ENCODE measurements around the gene NPTN.

The NPTN gene

GRCh38 chr15:73530649-73531048, 102.5 kb downstream of the NPTN start:
- peaks cover 0 to 2% (median under 1%) of the 10 kb centered on the region in 5 experiments for H3K27me3 ChIP-seq (replicated peaks in 2 of 5; ENCODE audit: control insufficient read depth in 4 of 5, insufficient read depth in 5 of 5, low read length in 4 of 5)
- no peaks in the 10 kb centered on the region for H3K36me3 ChIP-seq (ENCODE audit: control insufficient read depth in 4 of 4, insufficient read depth in 4 of 4, low read length in 3 of 4)
- CTCF ChIA-PET = no interaction called here
- 100% methylated on average over 3 of the region's 3 CpGs for WGBS (ENCODE audit: insufficient coverage)
- H3K4me3 ChIP-seq (ENCODE audit: control insufficient read depth in 1 of 7, extremely low read depth in 1 of 7, insufficient read depth in 4 of 7, low read depth in 2 of 7, low read length in 6 of 7) = no peak overlapping the region
- DNase-seq = no peak
- H3K9me3 ChIP-seq (ENCODE audit: control extremely low read depth in 1 of 5, control insufficient read depth in 4 of 5, insufficient read depth in 2 of 5, low read depth in 1 of 5, low read length in 4 of 5) = no peaks in the 10 kb centered on the region
- no peak overlapping the region for H3K27ac ChIP-seq (ENCODE audit: insufficient read depth in 1 of 2, low read depth in 1 of 2, low read length in 2 of 2, poor library complexity in 1 of 2, severe bottlenecking in 2 of 2)
- POLR2A ChIA-PET = no interaction called here
- H3K4me1 ChIP-seq (ENCODE audit: control extremely low read depth in 1 of 4, control insufficient read depth in 4 of 4, insufficient read depth in 4 of 4, low read length in 3 of 4) = no peaks in the 10 kb centered on the region

GRCh38 chr15:73527598-73527997, 105.6 kb downstream of the NPTN start:
- POLR2A ChIA-PET = no interaction called here
- Histone ChIP-seq H3K27ac (ENCODE audit: insufficient read depth in 1 of 2, low read depth in 1 of 2, low read length in 2 of 2, poor library complexity in 1 of 2, severe bottlenecking in 2 of 2) (no peak overlapping the region), H3K27me3 (replicated peaks in 2 of 5; ENCODE audit: control insufficient read depth in 4 of 5, insufficient read depth in 5 of 5, low read length in 4 of 5) (peaks cover 0 to 7% (median 2%) of the 10 kb centered on the region in 5 experiments), H3K9me3 (ENCODE audit: control extremely low read depth in 1 of 5, control insufficient read depth in 4 of 5, insufficient read depth in 2 of 5, low read depth in 1 of 5, low read length in 4 of 5) (peaks cover 0 to 2% (median 0%) of the 10 kb centered on the region in 5 experiments), H3K36me3 (ENCODE audit: control insufficient read depth in 4 of 4, insufficient read depth in 4 of 4, low read length in 3 of 4) (no peaks in the 10 kb centered on the region), H3K4me1 (ENCODE audit: control extremely low read depth in 1 of 4, control insufficient read depth in 4 of 4, insufficient read depth in 4 of 4, low read length in 3 of 4) (no peaks in the 10 kb centered on the region), H3K4me3 (ENCODE audit: control insufficient read depth in 1 of 7, extremely low read depth in 1 of 7, insufficient read depth in 4 of 7, low read depth in 2 of 7, low read length in 6 of 7) (no peak overlapping the region)
- DNase-seq = no peak
- WGBS (ENCODE audit: insufficient coverage) = 100% methylated on average over 2 of the region's 2 CpGs
- CTCF ChIA-PET = interaction anchor here (1.1 kb wide), 1 partner anchor 9 kb away, joined by 3 read pairs; no protein-coding TSS in a partner anchor

GRCh38 chr15:73524919-73525318, 108.3 kb downstream of the NPTN start:
- H3K27me3 ChIP-seq (replicated peaks in 2 of 5; ENCODE audit: control insufficient read depth in 4 of 5, insufficient read depth in 5 of 5, low read length in 4 of 5) = peaks cover 0 to 7% (median 2%) of the 10 kb centered on the region in 5 experiments
- 100% methylated on average over 1 of the region's 1 CpG for WGBS (ENCODE audit: insufficient coverage)
- H3K4me3 ChIP-seq (ENCODE audit: control insufficient read depth in 1 of 7, extremely low read depth in 1 of 7, insufficient read depth in 4 of 7, low read depth in 2 of 7, low read length in 6 of 7) = no peak overlapping the region
- H3K36me3 ChIP-seq (ENCODE audit: control insufficient read depth in 4 of 4, insufficient read depth in 4 of 4, low read length in 3 of 4) = no peaks in the 10 kb centered on the region
- ChIA-PET POLR2A (no interaction called here), CTCF (no interaction called here)
- DNase-seq = no peak
- H3K27ac ChIP-seq (ENCODE audit: insufficient read depth in 1 of 2, low read depth in 1 of 2, low read length in 2 of 2, poor library complexity in 1 of 2, severe bottlenecking in 2 of 2) = no peak overlapping the region
- H3K4me1 ChIP-seq (ENCODE audit: control extremely low read depth in 1 of 4, control insufficient read depth in 4 of 4, insufficient read depth in 4 of 4, low read length in 3 of 4) = no peaks in the 10 kb centered on the region
- H3K9me3 ChIP-seq (ENCODE audit: control extremely low read depth in 1 of 5, control insufficient read depth in 4 of 5, insufficient read depth in 2 of 5, low read depth in 1 of 5, low read length in 4 of 5) = peaks cover 0 to 2% (median 0%) of the 10 kb centered on the region in 5 experiments

GRCh38 chr15:73522011-73522410, 111.2 kb downstream of the NPTN start:
- no peak for DNase-seq
- Histone ChIP-seq H3K27ac (ENCODE audit: insufficient read depth in 1 of 2, low read depth in 1 of 2, low read length in 2 of 2, poor library complexity in 1 of 2, severe bottlenecking in 2 of 2) (no peak overlapping the region), H3K4me3 (ENCODE audit: control insufficient read depth in 1 of 7, extremely low read depth in 1 of 7, insufficient read depth in 4 of 7, low read depth in 2 of 7, low read length in 6 of 7) (no peak overlapping the region), H3K4me1 (ENCODE audit: control extremely low read depth in 1 of 4, control insufficient read depth in 4 of 4, insufficient read depth in 4 of 4, low read length in 3 of 4) (peaks cover 0 to 2% (median 0%) of the 10 kb centered on the region in 4 experiments), H3K27me3 (replicated peaks in 2 of 5; ENCODE audit: control insufficient read depth in 4 of 5, insufficient read depth in 5 of 5, low read length in 4 of 5) (peaks cover 0 to 5% (median 2%) of the 10 kb centered on the region in 5 experiments), H3K9me3 (ENCODE audit: control extremely low read depth in 1 of 5, control insufficient read depth in 4 of 5, insufficient read depth in 2 of 5, low read depth in 1 of 5, low read length in 4 of 5) (peaks cover 0 to 2% (median 0%) of the 10 kb centered on the region in 5 experiments), H3K36me3 (ENCODE audit: control insufficient read depth in 4 of 4, insufficient read depth in 4 of 4, low read length in 3 of 4) (no peaks in the 10 kb centered on the region)
- WGBS (ENCODE audit: insufficient coverage) = no CpG with 5 or more reads among the region's 1 CpG
- POLR2A ChIA-PET = no interaction called here
- CTCF ChIA-PET = no interaction called here

GRCh38 chr15:73518876-73519733, 114.1 kb downstream of the NPTN start:
- H3K36me3 ChIP-seq (ENCODE audit: control insufficient read depth in 4 of 4, insufficient read depth in 4 of 4, low read length in 3 of 4) = no peaks in the 10 kb centered on the region
- peaks cover 0 to 2% (median 0%) of the 10 kb centered on the region in 4 experiments for H3K4me1 ChIP-seq (ENCODE audit: control extremely low read depth in 1 of 4, control insufficient read depth in 4 of 4, insufficient read depth in 4 of 4, low read length in 3 of 4)
- H3K9me3 ChIP-seq (ENCODE audit: control extremely low read depth in 1 of 5, control insufficient read depth in 4 of 5, insufficient read depth in 2 of 5, low read depth in 1 of 5, low read length in 4 of 5) = peaks cover 0 to 3% (median 0%) of the 10 kb centered on the region in 5 experiments
- ChIA-PET CTCF (interaction anchor here (1.1 kb wide), 1 partner anchor 9 kb away, joined by 3 read pairs; no protein-coding TSS in a partner anchor), POLR2A (no interaction called here)
- no peak overlapping the region for H3K27ac ChIP-seq (ENCODE audit: insufficient read depth in 1 of 2, low read depth in 1 of 2, low read length in 2 of 2, poor library complexity in 1 of 2, severe bottlenecking in 2 of 2)
- 100% methylated on average over 1 of the region's 5 CpGs for WGBS (ENCODE audit: insufficient coverage)
- no peak overlapping the region for H3K4me3 ChIP-seq (ENCODE audit: control insufficient read depth in 1 of 7, extremely low read depth in 1 of 7, insufficient read depth in 4 of 7, low read depth in 2 of 7, low read length in 6 of 7)
- H3K27me3 ChIP-seq (replicated peaks in 2 of 5; ENCODE audit: control insufficient read depth in 4 of 5, insufficient read depth in 5 of 5, low read length in 4 of 5) = peaks cover 0 to 3% (median 0%) of the 10 kb centered on the region in 5 experiments
- no peak for DNase-seq

- Histone ChIP-seq H3K36me3 (ENCODE audit: control insufficient read depth in 4 of 4, insufficient read depth in 4 of 4, low read length in 3 of 4) (no peaks in the 10 kb centered on the region), H3K27ac (ENCODE audit: insufficient read depth in 1 of 2, low read depth in 1 of 2, low read length in 2 of 2, poor library complexity in 1 of 2, severe bottlenecking in 2 of 2) (no peak overlapping the region), H3K9me3 (ENCODE audit: control extremely low read depth in 1 of 5, control insufficient read depth in 4 of 5, insufficient read depth in 2 of 5, low read depth in 1 of 5, low read length in 4 of 5) (peaks cover 0 to 3% (median 0%) of the 10 kb centered on the region in 5 experiments), H3K27me3 (replicated peaks in 2 of 5; ENCODE audit: control insufficient read depth in 4 of 5, insufficient read depth in 5 of 5, low read length in 4 of 5) (peaks cover 0 to 2% (median 0%) of the 10 kb centered on the region in 5 experiments), H3K4me3 (ENCODE audit: control insufficient read depth in 1 of 7, extremely low read depth in 1 of 7, insufficient read depth in 4 of 7, low read depth in 2 of 7, low read length in 6 of 7) (no peak overlapping the region), H3K4me1 (ENCODE audit: control extremely low read depth in 1 of 4, control insufficient read depth in 4 of 4, insufficient read depth in 4 of 4, low read length in 3 of 4) (peaks cover 0 to 2% (median 0%) of the 10 kb centered on the region in 4 experiments)
- no peak for DNase-seq
- CTCF ChIA-PET = interaction anchor here (1.1 kb wide), 1 partner anchor 9 kb away, joined by 3 read pairs; no protein-coding TSS in a partner anchor
- POLR2A ChIA-PET = no interaction called here
- 75% methylated on average over 1 of the region's 3 CpGs for WGBS (ENCODE audit: insufficient coverage)
Observed at GRCh38 chr15:73518180-73518862, 114.9 kb downstream of the NPTN start.

- 100% methylated on average over 1 of the region's 2 CpGs for WGBS (ENCODE audit: insufficient coverage)
- CTCF ChIA-PET = no interaction called here
- H3K27me3 ChIP-seq (replicated peaks in 2 of 5; ENCODE audit: control insufficient read depth in 4 of 5, insufficient read depth in 5 of 5, low read length in 4 of 5) = no peaks in the 10 kb centered on the region
Observed at GRCh38 chr15:73517566-73517965, 115.6 kb downstream of the NPTN start.

More at GRCh38 chr15:73517566-73517965, 115.6 kb downstream of the NPTN start:
- H3K4me3 ChIP-seq (ENCODE audit: control insufficient read depth in 1 of 7, extremely low read depth in 1 of 7, insufficient read depth in 4 of 7, low read depth in 2 of 7, low read length in 6 of 7) = no peak overlapping the region
- no peak overlapping the region for H3K27ac ChIP-seq (ENCODE audit: insufficient read depth in 1 of 2, low read depth in 1 of 2, low read length in 2 of 2, poor library complexity in 1 of 2, severe bottlenecking in 2 of 2)
- no peaks in the 10 kb centered on the region for H3K36me3 ChIP-seq (ENCODE audit: control insufficient read depth in 4 of 4, insufficient read depth in 4 of 4, low read length in 3 of 4)
- H3K4me1 ChIP-seq (ENCODE audit: control extremely low read depth in 1 of 4, control insufficient read depth in 4 of 4, insufficient read depth in 4 of 4, low read length in 3 of 4) = peaks cover 0 to 2% (median 0%) of the 10 kb centered on the region in 4 experiments
- POLR2A ChIA-PET = no interaction called here
- H3K9me3 ChIP-seq (ENCODE audit: control extremely low read depth in 1 of 5, control insufficient read depth in 4 of 5, insufficient read depth in 2 of 5, low read depth in 1 of 5, low read length in 4 of 5) = peaks cover 0 to 3% (median 0%) of the 10 kb centered on the region in 5 experiments
- DNase-seq = no peak
